ENCODE data around the gene DYNC1I2. TPM values are rescaled to one million over a fixed set of nuclear protein-coding genes. Genes with fewer than 3 reads are reported as not detected.

DYNC1I2 gene
- total RNA-seq, 1 experiment from 2014 or later, result 72.8 TPM

GRCh38 chr2:171792157-171792556, 104.9 kb downstream of the DYNC1I2 start:
- ATAC-seq (no peak), DNase-seq (ENCODE audit: low read depth, low spot score) (no peak)
- CTCF ChIA-PET, result no interaction called here
- intact Hi-C loops (cut with micrococcal nuclease; ENCODE audit: unreplicated experiment) (no loop called here), in situ Hi-C loops (cut with HindIII; ENCODE audit: low pct_unique_long_range_greater_than_20kb, low sequenced_read_pairs) (no loop called here)
- TF ChIP-seq SIN3A (IDR thresholded peaks at IDR 0.05; ENCODE audit: borderline replicate concordance, insufficient read depth, low read depth, low read length) (no peak), REST (IDR thresholded peaks at IDR 0.05; ENCODE audit: insufficient read depth in 1 of 2, low read depth in 2 of 2, low read length in 1 of 2) (no peak), TCF7L2 (IDR thresholded peaks at IDR 0.05; ENCODE audit: low read depth, low read length) (no peak), POLR2AphosphoS5 (IDR thresholded peaks at IDR 0.05; ENCODE audit: low read depth, low read length) (no peak), CTCF (IDR thresholded peaks at IDR 0.05) (no peak)
- POLR2A ChIA-PET, result no interaction called here
- no peaks in the 10 kb centered on the region for H3K36me3 ChIP-seq (ENCODE audit: control insufficient read depth, insufficient read depth, low read length)
- H3K4me3 ChIP-seq (ENCODE audit: low read depth in 2 of 2, low read length in 2 of 2), result no peak overlapping the region
- no peaks in the 10 kb centered on the region for H3K27me3 ChIP-seq (ENCODE audit: control insufficient read depth, insufficient read depth, low read length)
- BruUV-seq (replicated peaks), result no TSS peak
- H3K4me1 ChIP-seq (ENCODE audit: control insufficient read depth, insufficient read depth, low read length), result no peaks in the 10 kb centered on the region
- H3K9me3 ChIP-seq (ENCODE audit: control insufficient read depth, insufficient read depth, low read depth, low read length), result no peaks in the 10 kb centered on the region
- no peak overlapping the region for H3K27ac ChIP-seq (ENCODE audit: low read length)

- no peaks in the 10 kb centered on the region for H3K4me1 ChIP-seq (ENCODE audit: control insufficient read depth, insufficient read depth, low read length)
- ChIA-PET CTCF (no interaction called here), POLR2A (interaction anchor here (0.5 kb wide), 1 partner anchor 133 kb away, joined by 3 read pairs; no protein-coding TSS in a partner anchor)
- intact Hi-C loops (cut with micrococcal nuclease; ENCODE audit: unreplicated experiment), result no loop called here
- ATAC-seq (no peak), DNase-seq (ENCODE audit: low read depth, low spot score) (no peak)
- H3K27ac ChIP-seq (ENCODE audit: low read length), result no peak overlapping the region
- no peak overlapping the region for H3K4me3 ChIP-seq (ENCODE audit: low read depth in 2 of 2, low read length in 2 of 2)
- in situ Hi-C loops (cut with HindIII; ENCODE audit: low pct_unique_long_range_greater_than_20kb, low sequenced_read_pairs), result no loop called here
- no peaks in the 10 kb centered on the region for H3K9me3 ChIP-seq (ENCODE audit: control insufficient read depth, insufficient read depth, low read depth, low read length)
- TF ChIP-seq SIN3A (IDR thresholded peaks at IDR 0.05; ENCODE audit: borderline replicate concordance, insufficient read depth, low read depth, low read length) (no peak), POLR2AphosphoS5 (IDR thresholded peaks at IDR 0.05; ENCODE audit: low read depth, low read length) (no peak), CTCF (IDR thresholded peaks at IDR 0.05) (no peak), TCF7L2 (IDR thresholded peaks at IDR 0.05; ENCODE audit: low read depth, low read length) (no peak), REST (IDR thresholded peaks at IDR 0.05; ENCODE audit: insufficient read depth in 1 of 2, low read depth in 2 of 2, low read length in 1 of 2) (no peak)
- no peaks in the 10 kb centered on the region for H3K27me3 ChIP-seq (ENCODE audit: control insufficient read depth, insufficient read depth, low read length)
- BruUV-seq (replicated peaks), result no TSS peak
- H3K36me3 ChIP-seq (ENCODE audit: control insufficient read depth, insufficient read depth, low read length), result no peaks in the 10 kb centered on the region
Observed at GRCh38 chr2:171792886-171793580, 105.8 kb downstream of the DYNC1I2 start.

Measured in Panc1 (cell line).